Heart right ventricle (tissue), 16 donors: ENCODE results near the gene EI24. TPM values are rescaled to one million over a fixed set of nuclear protein-coding genes. Genes with fewer than 3 reads are reported as not detected.
A peak's percentile ranks its signal among the peaks of the same experiment; 100 is the strongest.
"Not testable (repeated sequence)": the region's sequence is repeated elsewhere in the genome, so short reads cannot be mapped to it uniquely, and the experiment has no call there.

Source experiments
- ATAC-seq, 8 donors: fragments of 200-7000 bp; cut with Tn5 transposase; one replicate each; pipeline ENCODE4 v1.9.1; 2020; ENCODE audit warnings: mild to moderate bottlenecking in 8 of 8, moderate library complexity in 8 of 8, moderate number of reproducible peaks in 1 of 8
- DNase-seq, 2 donors: peaks; one replicate each; pipeline ENCODE4 v3.0.0-alpha.2; 2020
- H3K27ac ChIP-seq, 10 donors: fragments of 200-600 bp; sonication (generic) in 2 of 10; one replicate each; pipeline versions ENCODE4 v1.5.0 to v1.8.0; 2020 to 2022; ENCODE audit warnings: mild to moderate bottlenecking in 3 of 10
- H3K27me3 ChIP-seq, 7 donors: fragments of 200-600 bp; one replicate each; pipeline ENCODE4 v1.8.0; 2021 to 2022; ENCODE audit warnings: mild to moderate bottlenecking in 2 of 7
- H3K36me3 ChIP-seq, 9 donors: fragments of 200-600 bp; sonication (generic) in 1 of 9; one replicate each; pipeline versions ENCODE4 v1.5.0 to v1.8.0; 2020 to 2022; ENCODE audit warnings: mild to moderate bottlenecking in 2 of 9
- H3K4me1 ChIP-seq, 9 donors: fragments of 200-600 bp; sonication (generic) in 1 of 9; one replicate each; pipeline versions ENCODE4 v1.5.0 to v1.8.0; 2020 to 2022; ENCODE audit warnings: mild to moderate bottlenecking in 4 of 9
- H3K4me3 ChIP-seq, 10 donors: fragments of 200-600 bp; sonication (generic) in 2 of 10; one replicate each; pipeline versions ENCODE4 v1.5.0 to v1.8.0; 2020 to 2022; ENCODE audit warnings: mild to moderate bottlenecking in 7 of 10, moderate library complexity in 2 of 10
- H3K9me3 ChIP-seq, 11 donors: fragments of 200-600 bp in 10 of 11; sonication (generic) in 2 of 11; one replicate each; pipeline versions ENCODE4 v1.5.0 to v1.8.0; 2013 to 2022; ENCODE audit warnings: mild to moderate bottlenecking in 2 of 11, control low read depth in 1 of 11, moderate library complexity in 1 of 11
- WGBS, 2 donors: extraction: QIAGEN DNeasy Blood & Tissue Kit; methylation state at CpG; one replicate each; pipeline ENCODE4 v1.1.7; 2013; ENCODE audit warnings: inconsistent platforms in 1 of 2; 5-methylcytosine and 5-hydroxymethylcytosine counted together
- intact Hi-C, 10 donors: fragments of 100-400 bp; cut with DNase I; formaldehyde crosslinking; loops; one replicate each; pipeline versions ENCODE4 v1.11.1 to v1.14.2; 2022
- polyA plus RNA-seq, 2 donors: library from polyadenylated mRNA; stranded (reverse); fragments of 200-250 nt; gene quantifications; one replicate each; pipeline ENCODE4 v1.2.3, GENCODE V29; 2013
- total RNA-seq, 10 donors: library from RNA; stranded (reverse); fragmentation: NEBNext Ultra II Directional in 3 of 10; extraction: Animal tissue kit (Norgen Biotek cat#: 25700) in 3 of 10; gene quantifications; one replicate each; pipeline versions ENCODE4 v1.2.1 to v1.2.4, GENCODE V29; 2021 to 2023
- TF ChIP-seq, protein P1 (sequence below), 9 donors: fragments of 200-600 bp; sonication (generic) in 2 of 9; IDR thresholded peaks; one replicate each; pipeline versions ENCODE4 v1.5.0 to v1.8.0; 2021 to 2022; ENCODE audit warnings: antibody characterized with exemption in 9 of 9, mild to moderate bottlenecking in 5 of 9, moderate library complexity in 1 of 9
- donor health status: Arrhythmogenic right ventricular cardiomyopathy.
- donor health status: ischemic (EF 13 %, LVEDD 7.1; RV severe dilation, severe dysfunction).
- donor health status: healthy with polysubstance abuse.
- donor health status: DM: no; HTN: yes; CAD: no.
- donor health status: DM: no; HTN: no; CAD: no.
- donor health status: ischemic (EF 25% LVEDD 6.9; RV normal size, moderate dysfunction).
- donor health status: ischemic (EF 25% LVEDD 5.7; RV mildly dilated, moderate dysfunction).
- donor health status: healthy.
- donor health status: DM: yes; HTN: yes; CAD: no.
- donor health status: Ischemic cardiomyopathy.
- donor health status: ischemic (EF 35%, LVEDD 5.7; RV mildly dilated, moderate dysfunction).
- donor health status: nonischemic (EF 11% LVEDD 7.7; RV severe dilation, severe dysfunction).
- donor health status: DM: yes; HTN: yes; CAD: no.
- donor health status: PGD.
- donor health status: ischemic (EF 29% LVEDD 5.4; RV normal size, mild dysfunction).
- donor health status: nonischemic (EF 23%, LVEDD 6.1; RV moderate dilation, normal function).

The EI24 gene
- total and polyA plus RNA-seq, 12 donors: 16.5 to 73.7 (median 51.5) TPM

DNA sequence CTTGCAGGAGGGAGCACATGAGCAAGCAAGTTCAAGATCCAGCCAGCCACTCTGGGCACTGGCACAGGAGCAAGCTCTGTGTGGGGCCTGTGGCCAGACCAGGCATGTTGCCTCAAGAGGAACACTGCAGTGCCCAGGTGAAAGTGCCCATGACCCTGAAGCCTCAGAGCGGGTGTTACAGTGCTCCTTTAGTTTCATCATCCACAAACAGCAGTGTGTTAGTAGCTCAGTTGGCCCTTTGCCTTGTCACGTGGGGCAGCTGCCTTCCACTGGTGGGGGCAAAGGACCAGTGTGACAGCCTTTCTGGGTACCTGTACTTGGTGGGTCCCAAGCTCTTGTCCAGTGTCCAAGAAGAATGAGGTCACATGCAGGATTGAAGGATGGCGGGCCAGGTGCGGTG, 3.0 kb upstream of the EI24 start:
- H3K27me3 ChIP-seq: no peaks in the 10 kb centered on the region
- ATAC-seq (no peak), DNase-seq (no peak)
- no peak overlapping the region for H3K4me3 ChIP-seq
- H3K4me1 ChIP-seq: peaks cover 0 to 21% (median 11%) of the 10 kb centered on the region in 9 donors
- H3K9me3 ChIP-seq: no peaks in the 10 kb centered on the region
- H3K36me3 ChIP-seq: no peaks in the 10 kb centered on the region
- intact Hi-C loops: loop anchor here in 2 of 10 donors (10.0 kb wide), 3 partner anchors 59 to 309 kb away; partner anchors contain the start of gene CHEK1 (in 1 of the 2)
- 94 to 97% methylated on average over 4 of the region's 4 CpGs for WGBS, 2 donors
- H3K27ac ChIP-seq: no peak overlapping the region
- TF ChIP-seq, protein P1, sequence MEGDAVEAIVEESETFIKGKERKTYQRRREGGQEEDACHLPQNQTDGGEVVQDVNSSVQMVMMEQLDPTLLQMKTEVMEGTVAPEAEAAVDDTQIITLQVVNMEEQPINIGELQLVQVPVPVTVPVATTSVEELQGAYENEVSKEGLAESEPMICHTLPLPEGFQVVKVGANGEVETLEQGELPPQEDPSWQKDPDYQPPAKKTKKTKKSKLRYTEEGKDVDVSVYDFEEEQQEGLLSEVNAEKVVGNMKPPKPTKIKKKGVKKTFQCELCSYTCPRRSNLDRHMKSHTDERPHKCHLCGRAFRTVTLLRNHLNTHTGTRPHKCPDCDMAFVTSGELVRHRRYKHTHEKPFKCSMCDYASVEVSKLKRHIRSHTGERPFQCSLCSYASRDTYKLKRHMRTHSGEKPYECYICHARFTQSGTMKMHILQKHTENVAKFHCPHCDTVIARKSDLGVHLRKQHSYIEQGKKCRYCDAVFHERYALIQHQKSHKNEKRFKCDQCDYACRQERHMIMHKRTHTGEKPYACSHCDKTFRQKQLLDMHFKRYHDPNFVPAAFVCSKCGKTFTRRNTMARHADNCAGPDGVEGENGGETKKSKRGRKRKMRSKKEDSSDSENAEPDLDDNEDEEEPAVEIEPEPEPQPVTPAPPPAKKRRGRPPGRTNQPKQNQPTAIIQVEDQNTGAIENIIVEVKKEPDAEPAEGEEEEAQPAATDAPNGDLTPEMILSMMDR (IDR thresholded peaks at IDR 0.05): no peak

DNA sequence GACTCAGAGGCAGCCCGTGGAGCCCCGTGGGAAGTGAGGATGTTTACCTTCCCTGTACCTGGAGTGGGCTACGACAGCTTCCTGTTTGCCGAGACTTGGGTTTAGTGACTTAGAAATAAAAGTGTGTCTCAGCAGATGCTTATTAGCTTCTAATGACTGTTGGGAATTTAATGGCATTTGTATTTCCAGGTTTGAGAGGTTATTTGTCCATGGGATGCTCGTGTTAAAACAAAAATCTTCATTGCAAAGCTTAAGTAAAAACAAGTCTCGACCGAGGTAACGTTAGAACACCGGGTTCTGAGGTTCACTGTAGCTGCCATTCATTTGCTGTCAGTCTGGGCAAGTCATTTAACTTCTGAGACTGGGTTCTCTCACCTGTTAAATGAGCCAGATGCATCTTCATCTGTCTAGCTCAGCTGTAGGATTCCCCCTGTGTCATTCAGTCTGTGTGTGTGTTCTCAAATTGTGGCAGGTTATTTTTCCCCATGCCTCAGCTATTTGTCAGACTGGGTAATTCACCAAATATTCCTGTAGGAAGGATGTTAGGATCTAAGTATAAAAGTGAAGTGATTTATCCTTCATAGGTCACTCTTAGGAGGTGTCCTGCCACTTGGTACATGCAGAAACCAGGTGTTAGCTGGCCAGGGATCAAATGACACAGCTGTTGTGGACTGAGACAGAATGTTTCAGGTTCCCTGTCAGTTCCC, 791 bp downstream of the EI24 start:
- DNase-seq (no peak), ATAC-seq (no peak)
- Histone ChIP-seq H3K4me1 (peaks cover 0 to 23% (median 11%) of the 10 kb centered on the region in 9 donors), H3K36me3 (peaks cover 0 to 31% (median 18%) of the 10 kb centered on the region in 9 donors), H3K9me3 (no peaks in the 10 kb centered on the region), H3K4me3 (peak overlapping the region; percentile 83 to 98 (median 89)), H3K27me3 (no peaks in the 10 kb centered on the region), H3K27ac (peak overlapping the region in 9 of 10 donors; percentile 78 to 96 (median 91))
- intact Hi-C loops: loop anchor here in 4 of 10 donors (1.0 to 10.0 kb wide), 7 partner anchors 22 to 305 kb away; partner anchors contain the start of genes STT3A (in 2 of the 4) and CHEK1 (in 1 of the 4)
- TF ChIP-seq, protein P1 (IDR thresholded peaks at IDR 0.05): no peak
- WGBS, 2 donors: 3 to 5% methylated on average over 9 of the region's 9 CpGs

DNA sequence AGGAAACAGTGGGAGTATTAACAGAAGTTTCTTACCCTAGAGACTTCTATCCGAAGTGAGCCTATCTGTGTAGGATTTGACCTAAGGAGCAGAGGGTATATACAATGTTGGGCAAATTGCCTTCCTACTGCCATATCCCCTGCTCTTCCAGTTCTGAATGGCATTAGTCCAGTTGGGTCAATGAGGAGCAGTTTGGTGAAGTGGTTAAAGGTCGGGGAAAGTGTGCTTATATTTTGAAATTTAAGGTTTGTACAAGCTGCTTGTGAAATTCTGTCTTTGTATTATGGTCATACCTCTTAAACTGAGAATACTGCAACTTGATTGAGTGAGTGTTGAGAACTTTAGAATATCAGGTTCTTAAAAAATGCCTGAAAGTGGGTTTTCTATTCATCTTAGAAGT, 1.7 kb downstream of the EI24 start:
- H3K9me3 ChIP-seq: no peaks in the 10 kb centered on the region
- TF ChIP-seq, protein P1 (IDR thresholded peaks at IDR 0.05): no peak
- ATAC-seq (no peak), DNase-seq (no peak)
- H3K4me3 ChIP-seq: no peak overlapping the region
- intact Hi-C loops: loop anchor here in 3 of 10 donors (2.0 to 5.0 kb wide), 3 partner anchors 22 to 51 kb away; partner anchors contain the start of gene STT3A (in 1 of the 3)
- H3K4me1 ChIP-seq: peaks cover 0 to 23% (median 11%) of the 10 kb centered on the region in 9 donors
- H3K27me3 ChIP-seq: no peaks in the 10 kb centered on the region
- H3K27ac ChIP-seq: peak overlapping the region in 1 of 10 donors; percentile 91
- peaks cover 0 to 40% (median 26%) of the 10 kb centered on the region in 9 donors for H3K36me3 ChIP-seq
- 74 to 76% methylated on average over 2 of the region's 2 CpGs for WGBS, 2 donors

DNA sequence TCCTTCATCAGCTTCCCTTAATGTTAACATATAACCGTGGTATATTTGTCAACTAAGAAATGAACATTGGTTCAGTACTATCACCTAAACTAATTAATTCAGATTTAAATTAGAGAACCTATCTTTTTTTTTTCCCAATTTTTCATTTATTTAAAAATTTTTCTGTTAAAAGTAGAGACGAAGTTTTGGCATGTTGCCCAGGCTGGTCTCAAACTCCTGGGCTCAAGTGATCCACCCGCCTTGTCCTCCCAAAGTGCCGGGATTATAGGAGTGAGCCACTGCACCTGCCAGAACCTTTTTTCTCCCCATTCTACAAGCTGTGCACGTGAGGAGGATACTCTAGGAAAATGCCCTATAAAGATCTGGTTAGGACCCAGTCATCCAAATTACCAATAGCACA, 3.6 kb downstream of the EI24 start:
- H3K4me1 ChIP-seq: peaks cover 0 to 23% (median 11%) of the 10 kb centered on the region in 9 donors
- no peaks in the 10 kb centered on the region for H3K27me3 ChIP-seq
- H3K4me3 ChIP-seq: no peak overlapping the region
- no peak overlapping the region for H3K27ac ChIP-seq
- TF ChIP-seq, protein P1 (IDR thresholded peaks at IDR 0.05): no peak
- peaks cover 0 to 59% (median 41%) of the 10 kb centered on the region in 9 donors for H3K36me3 ChIP-seq
- ATAC-seq (no peak), DNase-seq (no peak)
- 83 to 89% methylated on average over 5 of the region's 5 CpGs for whole genome bisulfite sequencing, 2 donors
- no peaks in the 10 kb centered on the region for H3K9me3 ChIP-seq
- intact Hi-C loops: loop anchor here in 2 of 10 donors (5.0 kb wide), 2 partner anchors 34 to 49 kb away; no protein-coding TSS in a partner anchor

DNA sequence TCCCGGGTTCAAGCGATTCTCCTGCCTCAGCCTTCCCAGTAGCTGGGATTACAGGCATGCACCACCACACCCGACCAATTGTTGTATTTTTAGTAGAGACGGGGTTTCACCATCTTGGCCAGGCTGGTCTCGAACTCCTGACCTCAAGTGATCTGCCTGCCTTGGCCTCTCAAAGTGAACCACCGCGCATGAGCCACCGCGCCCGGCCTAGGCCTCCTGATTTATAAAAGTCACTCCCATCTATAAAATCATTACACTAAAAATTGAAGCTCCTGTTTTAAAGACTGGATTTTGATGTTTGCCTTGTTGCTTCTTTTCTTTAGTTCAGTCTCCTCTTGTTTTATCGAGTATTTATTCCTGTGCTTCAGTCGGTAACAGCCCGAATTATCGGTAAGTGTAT, 7.9 kb downstream of the EI24 start:
- H3K4me1 ChIP-seq, H3K4me3 ChIP-seq, ATAC-seq, H3K27ac ChIP-seq, H3K27me3 ChIP-seq, H3K9me3 ChIP-seq, intact Hi-C loops, DNase-seq: not testable (repeated sequence)
- H3K36me3 ChIP-seq: peaks cover 13 to 100% (median 81%) of the 10 kb centered on the region in 9 donors
- WGBS, 2 donors: 97 to 98% methylated on average over 14 of the region's 14 CpGs
